HFF-Myc (cell line): ENCODE results near the gene ADAMTS16.

Experiments used
- DNase-seq: peaks from one replicate; pipeline ENCODE4 v3.0.0-alpha.2; 2011; ENCODE audit warnings: low read depth; ENCODE audit errors: extremely low read depth
- H3K4me3 ChIP-seq: replicated peaks from 2 replicates; pipeline ENCODE4 v1.5.1; 2011; ENCODE audit warnings: low read depth, mild to moderate bottlenecking, control low read depth, low read length
- TF ChIP-seq, protein P1 (sequence below): IDR thresholded peaks from 2 replicates; pipeline ENCODE4 v1.5.1; 2012; ENCODE audit warnings: mild to moderate bottlenecking, low read depth, low read length, control low read depth; ENCODE audit errors: missing control alignments

Gene ADAMTS16

DNA sequence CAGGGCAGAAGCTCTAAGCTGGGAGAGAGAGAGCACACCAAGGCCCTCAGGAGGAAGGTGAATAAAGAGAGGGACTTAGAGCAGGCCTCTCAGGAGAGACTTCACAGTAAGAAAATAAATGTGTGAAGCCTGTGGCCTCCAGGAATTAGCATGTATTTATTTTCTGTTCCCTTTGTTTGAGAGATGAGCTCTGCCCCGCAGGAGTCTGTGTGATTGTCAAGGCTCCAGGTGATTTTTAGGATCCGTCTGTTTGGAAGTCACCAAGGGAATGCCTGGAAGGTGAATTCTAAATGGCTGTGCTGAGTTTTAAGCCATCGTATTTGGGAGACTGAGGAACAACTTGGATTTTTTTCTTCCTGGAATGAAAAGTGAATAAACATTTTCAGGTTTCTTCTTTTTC, 174.0 kb downstream of the ADAMTS16 start:
- no peak for DNase-seq
- H3K4me3 ChIP-seq: no peak overlapping the region
- TF ChIP-seq, protein P1, sequence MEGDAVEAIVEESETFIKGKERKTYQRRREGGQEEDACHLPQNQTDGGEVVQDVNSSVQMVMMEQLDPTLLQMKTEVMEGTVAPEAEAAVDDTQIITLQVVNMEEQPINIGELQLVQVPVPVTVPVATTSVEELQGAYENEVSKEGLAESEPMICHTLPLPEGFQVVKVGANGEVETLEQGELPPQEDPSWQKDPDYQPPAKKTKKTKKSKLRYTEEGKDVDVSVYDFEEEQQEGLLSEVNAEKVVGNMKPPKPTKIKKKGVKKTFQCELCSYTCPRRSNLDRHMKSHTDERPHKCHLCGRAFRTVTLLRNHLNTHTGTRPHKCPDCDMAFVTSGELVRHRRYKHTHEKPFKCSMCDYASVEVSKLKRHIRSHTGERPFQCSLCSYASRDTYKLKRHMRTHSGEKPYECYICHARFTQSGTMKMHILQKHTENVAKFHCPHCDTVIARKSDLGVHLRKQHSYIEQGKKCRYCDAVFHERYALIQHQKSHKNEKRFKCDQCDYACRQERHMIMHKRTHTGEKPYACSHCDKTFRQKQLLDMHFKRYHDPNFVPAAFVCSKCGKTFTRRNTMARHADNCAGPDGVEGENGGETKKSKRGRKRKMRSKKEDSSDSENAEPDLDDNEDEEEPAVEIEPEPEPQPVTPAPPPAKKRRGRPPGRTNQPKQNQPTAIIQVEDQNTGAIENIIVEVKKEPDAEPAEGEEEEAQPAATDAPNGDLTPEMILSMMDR: no peak

GRCh38 chr5:5314626-5315025, 174.5 kb downstream of the ADAMTS16 start:
- no peak for DNase-seq
- TF ChIP-seq, protein P1: no peak
- no peak overlapping the region for H3K4me3 ChIP-seq

DNA sequence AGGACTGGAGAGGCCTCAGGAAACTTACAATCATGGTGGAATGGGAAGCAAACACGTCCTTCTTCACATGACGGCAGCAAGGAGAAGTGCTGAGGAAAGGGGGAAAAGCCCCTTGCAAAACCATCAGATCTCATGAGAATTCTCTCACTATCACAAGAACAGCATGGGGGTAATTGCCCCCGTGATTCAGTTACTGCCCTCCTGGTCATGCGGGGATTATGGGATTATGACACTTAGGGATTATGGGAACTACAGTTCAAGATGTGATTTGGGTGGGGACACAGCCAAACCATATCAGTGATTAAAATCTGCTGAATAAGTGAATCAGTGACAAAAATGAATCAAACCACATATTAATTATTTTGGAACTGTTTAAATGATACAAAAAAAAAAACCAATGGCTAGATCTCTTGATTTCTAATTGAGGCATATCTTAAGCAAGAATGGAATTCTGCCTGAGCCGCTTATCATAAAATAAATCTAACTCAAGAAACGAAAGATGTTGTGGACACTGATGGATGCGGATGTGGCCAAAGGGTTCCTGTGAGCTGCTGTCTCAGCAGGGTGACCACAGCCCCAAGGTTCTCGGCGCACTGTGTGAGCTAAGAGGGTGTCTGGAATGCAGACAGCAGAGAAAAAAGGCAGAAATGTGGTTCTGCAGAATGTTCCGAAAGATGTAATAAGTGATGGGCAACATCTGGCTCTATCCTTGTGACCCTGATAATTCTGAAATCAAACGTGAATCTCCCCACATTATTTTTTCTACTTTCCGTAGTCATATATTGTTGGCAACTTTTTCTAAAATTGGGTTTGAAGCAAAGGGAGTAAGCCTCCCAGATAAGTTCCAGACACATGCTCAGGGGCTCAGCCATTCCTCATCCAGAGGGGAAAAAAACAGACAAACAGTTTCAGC, 175.2 kb downstream of the ADAMTS16 start:
- TF ChIP-seq, protein P1: no peak
- DNase-seq: no peak
- H3K4me3 ChIP-seq: no peak overlapping the region

- TF ChIP-seq, protein P1: no peak
- no peak for DNase-seq
- no peak overlapping the region for H3K4me3 ChIP-seq
These were observed 176.2 kb downstream of the ADAMTS16 start for GRCh38 chr5:5316334-5316733.

DNA sequence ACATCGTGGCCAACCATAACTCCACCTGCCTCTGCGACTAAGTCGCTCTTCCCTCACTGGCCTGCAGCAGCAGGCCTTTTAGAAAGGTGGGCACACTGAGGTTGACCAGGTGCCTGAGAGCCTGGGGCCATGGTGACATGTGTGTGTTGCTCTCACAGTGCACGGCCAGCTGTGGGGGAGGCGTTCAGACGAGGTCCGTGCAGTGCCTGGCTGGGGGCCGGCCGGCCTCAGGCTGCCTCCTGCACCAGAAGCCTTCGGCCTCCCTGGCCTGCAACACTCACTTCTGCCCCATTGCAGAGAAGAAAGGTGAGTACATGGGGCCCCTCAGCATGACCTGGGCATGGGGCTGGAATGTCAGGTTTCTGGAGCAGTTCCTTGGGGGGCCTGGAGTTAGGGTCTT, 177.8 kb downstream of the ADAMTS16 start:
- TF ChIP-seq, protein P1: no peak
- DNase-seq: no peak
- no peak overlapping the region for H3K4me3 ChIP-seq

- TF ChIP-seq, protein P1: no peak
- no peak overlapping the region for H3K4me3 ChIP-seq
- no peak for DNase-seq
These were observed 178.5 kb downstream of the ADAMTS16 start for GRCh38 chr5:5318426-5319190.
